AG04449 (cell line): Measurements from ENCODE around the gene SMOC2.

Source experiments
- CTCF ChIA-PET: fragments of 350-600 bp; formaldehyde crosslinking; extraction: SDS; loops from one replicate; lab custom pipeline; 2021; ENCODE audit warnings: antibody characterized with exemption; lab: Yijun Ruan, JAX
- POLR2A ChIA-PET: fragments of 400-600, 350-600 bp; formaldehyde crosslinking; extraction: SDS; loops from one replicate; lab custom pipeline; 2020; ENCODE audit warnings: antibody characterized with exemption, inconsistent platforms; lab: Yijun Ruan, JAX
- DNase-seq: peaks from one replicate; pipeline ENCODE4 v3.0.0-alpha.2; 2010; ENCODE audit warnings: low read depth, low spot score
- H3K4me3 ChIP-seq: 2 replicates; pipeline ENCODE4 v1.5.1; 2011; ENCODE audit warnings: low read depth, mild to moderate bottlenecking, control low read depth, low read length
- TF ChIP-seq, protein P1 (sequence below): IDR thresholded peaks from one replicate; pipeline ENCODE4 v1.5.1; 2011; ENCODE audit warnings: mild to moderate bottlenecking, moderate library complexity, low read length, control low read depth, inconsistent platforms; ENCODE audit not compliant: insufficient read depth; ENCODE audit errors: missing control alignments

Gene SMOC2

DNA sequence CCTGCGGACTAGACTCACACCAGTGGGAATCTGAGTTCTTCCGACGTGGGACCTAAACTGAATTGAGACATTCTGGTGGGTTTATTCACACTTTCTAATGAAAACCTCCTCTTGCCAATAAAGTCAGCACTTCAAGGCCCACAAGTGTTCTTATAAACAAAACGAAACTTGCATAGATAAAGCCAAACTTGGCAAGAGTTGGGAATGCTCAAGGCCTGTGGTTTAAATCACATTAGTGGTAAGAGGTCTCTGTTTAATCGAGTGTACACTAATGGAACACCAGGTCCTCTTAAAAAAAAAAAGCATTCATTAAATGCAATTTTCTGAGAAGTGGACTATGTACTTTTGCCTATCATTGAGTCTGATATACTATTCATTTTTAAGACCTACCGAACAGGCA, 143.3 kb downstream of the SMOC2 start:
- DNase-seq = no peak
- POLR2A ChIA-PET = no interaction called here
- CTCF ChIA-PET = no interaction called here
- TF ChIP-seq, protein P1, sequence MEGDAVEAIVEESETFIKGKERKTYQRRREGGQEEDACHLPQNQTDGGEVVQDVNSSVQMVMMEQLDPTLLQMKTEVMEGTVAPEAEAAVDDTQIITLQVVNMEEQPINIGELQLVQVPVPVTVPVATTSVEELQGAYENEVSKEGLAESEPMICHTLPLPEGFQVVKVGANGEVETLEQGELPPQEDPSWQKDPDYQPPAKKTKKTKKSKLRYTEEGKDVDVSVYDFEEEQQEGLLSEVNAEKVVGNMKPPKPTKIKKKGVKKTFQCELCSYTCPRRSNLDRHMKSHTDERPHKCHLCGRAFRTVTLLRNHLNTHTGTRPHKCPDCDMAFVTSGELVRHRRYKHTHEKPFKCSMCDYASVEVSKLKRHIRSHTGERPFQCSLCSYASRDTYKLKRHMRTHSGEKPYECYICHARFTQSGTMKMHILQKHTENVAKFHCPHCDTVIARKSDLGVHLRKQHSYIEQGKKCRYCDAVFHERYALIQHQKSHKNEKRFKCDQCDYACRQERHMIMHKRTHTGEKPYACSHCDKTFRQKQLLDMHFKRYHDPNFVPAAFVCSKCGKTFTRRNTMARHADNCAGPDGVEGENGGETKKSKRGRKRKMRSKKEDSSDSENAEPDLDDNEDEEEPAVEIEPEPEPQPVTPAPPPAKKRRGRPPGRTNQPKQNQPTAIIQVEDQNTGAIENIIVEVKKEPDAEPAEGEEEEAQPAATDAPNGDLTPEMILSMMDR = no peak
- H3K4me3 ChIP-seq = no peak overlapping the region

DNA sequence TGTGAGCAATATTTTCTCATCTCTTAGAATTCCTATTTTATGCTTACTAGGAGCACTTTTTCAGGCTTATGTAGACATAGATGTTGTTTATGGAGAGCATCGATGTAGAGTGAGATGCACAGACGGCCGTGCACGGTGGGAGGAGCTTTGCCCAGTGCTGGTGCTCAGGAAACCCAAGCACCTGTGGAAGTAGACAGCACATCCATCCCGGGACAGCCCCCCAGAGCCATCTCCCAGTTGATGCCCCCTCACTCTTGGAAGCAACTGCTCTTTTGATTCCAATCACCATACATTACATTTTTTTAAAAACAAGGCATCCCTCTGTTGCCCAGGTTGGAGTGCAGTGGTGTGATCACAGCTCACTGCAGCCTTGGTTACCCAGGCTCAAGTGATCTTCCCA, 143.7 kb downstream of the SMOC2 start:
- DNase-seq = no peak
- TF ChIP-seq, protein P1 = no peak
- no peak overlapping the region for H3K4me3 ChIP-seq
- ChIA-PET CTCF (no interaction called here), POLR2A (no interaction called here)

DNA sequence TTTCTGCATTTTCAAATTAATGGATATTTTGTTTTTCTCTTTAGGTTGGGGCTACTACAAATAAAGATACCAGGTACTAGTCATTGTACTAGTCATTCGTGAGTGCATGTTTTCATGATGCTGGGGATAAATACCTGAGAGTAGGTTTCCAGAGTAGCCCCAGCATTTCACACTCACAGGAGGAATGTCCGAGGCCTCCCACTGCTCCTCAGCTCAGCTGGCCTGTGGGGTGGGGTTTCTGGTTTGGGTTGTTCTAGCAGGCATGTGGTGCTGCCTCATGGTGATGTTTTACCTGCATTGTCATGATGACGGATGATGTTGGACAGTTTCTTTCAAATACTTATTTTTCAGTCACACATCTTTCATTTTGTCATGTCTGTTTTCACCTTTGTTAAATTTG, 144.5 kb downstream of the SMOC2 start:
- no peak overlapping the region for H3K4me3 ChIP-seq
- POLR2A ChIA-PET = no interaction called here
- TF ChIP-seq, protein P1 = no peak
- CTCF ChIA-PET = no interaction called here
- DNase-seq = no peak

DNA sequence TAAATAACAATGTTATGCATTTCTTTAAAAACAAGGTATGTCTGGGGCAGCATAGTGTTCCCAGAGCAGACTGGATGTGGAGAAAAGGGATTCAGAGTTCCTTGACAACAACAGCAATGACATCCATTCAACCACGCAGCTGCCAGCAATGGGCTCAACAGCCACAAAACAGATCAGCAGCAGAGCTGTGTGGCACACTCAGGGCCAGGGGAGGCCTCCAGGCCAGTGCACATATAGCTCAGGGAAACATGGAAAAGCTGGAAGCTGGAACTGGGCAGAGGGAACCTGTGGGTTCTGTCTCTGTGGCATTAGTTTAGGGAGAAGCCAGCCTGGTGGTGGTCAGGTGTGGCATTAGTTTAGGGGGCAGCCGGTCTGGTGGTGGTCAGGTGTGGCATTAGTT, 148.3 kb downstream of the SMOC2 start:
- no peak overlapping the region for H3K4me3 ChIP-seq

DNA sequence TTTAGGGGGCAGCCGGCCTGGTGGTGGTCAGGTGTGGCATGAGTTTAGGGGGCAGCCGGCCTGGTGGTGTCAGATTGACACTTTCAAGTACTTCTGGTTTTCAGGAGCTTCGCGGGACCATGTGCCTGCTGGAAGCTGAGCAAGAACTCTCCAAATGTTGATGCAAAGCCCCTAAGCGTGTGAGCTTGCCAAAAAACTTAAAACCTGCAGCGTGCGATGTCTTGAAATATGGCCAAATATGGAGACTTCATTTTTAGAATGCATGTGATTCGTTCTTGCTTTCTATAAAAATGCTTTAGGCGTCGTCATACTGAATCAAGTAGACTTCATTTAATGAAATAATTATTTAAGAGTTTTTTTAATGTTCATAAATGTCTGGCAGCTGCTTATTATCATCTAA, 149.4 kb downstream of the SMOC2 start:
- TF ChIP-seq, protein P1 = no peak
- POLR2A ChIA-PET = no interaction called here

More for the DNA sequence above, 148.3 kb downstream of the SMOC2 start:
- DNase-seq = no peak
- TF ChIP-seq, protein P1 = no peak
- POLR2A ChIA-PET = no interaction called here
- CTCF ChIA-PET = no interaction called here

DNA sequence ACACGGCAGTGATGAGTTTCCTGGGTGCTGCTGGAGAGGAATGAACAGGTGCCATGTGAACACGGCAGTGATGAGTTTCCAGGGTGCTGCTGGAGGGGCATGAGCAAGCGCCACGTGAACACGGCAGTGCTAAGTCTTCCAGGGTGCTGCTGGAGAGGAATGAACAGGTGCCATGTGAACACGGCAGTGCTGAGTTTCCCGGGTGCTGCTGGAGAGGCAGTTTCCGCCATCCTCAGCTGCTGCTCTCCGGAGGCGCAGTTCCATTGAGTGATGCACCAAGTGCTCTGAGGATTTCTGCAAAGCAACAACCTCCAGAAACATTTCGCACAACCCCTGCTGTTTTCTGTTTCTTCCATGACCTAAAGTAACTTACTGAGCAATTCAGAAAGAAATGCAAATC, 155.4 kb downstream of the SMOC2 start:
- POLR2A ChIA-PET = no interaction called here
- DNase-seq = no peak
- TF ChIP-seq, protein P1 = no peak
- CTCF ChIA-PET = no interaction called here
- no peak overlapping the region for H3K4me3 ChIP-seq

More for the DNA sequence above, 149.4 kb downstream of the SMOC2 start:
- CTCF ChIA-PET = no interaction called here
- H3K4me3 ChIP-seq = no peak overlapping the region
- no peak for DNase-seq

DNA sequence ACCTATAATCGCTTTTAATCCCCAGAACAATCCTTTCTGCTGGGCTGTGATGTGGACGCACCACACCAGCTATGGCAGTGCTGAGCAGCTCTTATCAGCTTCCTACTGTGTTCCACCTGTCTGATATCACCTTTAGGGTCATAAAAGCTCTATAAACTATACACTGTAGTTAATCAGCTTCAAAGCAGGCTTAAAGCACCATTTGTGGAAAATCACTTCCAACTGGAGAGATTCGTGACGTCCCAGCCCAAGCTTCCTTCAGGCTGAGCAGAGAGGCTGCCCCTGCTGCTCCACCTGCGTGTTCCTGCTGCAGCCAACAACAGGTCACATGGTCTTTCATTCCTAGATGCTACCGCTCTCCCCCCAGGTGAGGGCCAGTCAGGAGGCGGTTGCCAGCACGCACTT, 156.5 kb downstream of the SMOC2 start:
- TF ChIP-seq, protein P1 = no peak
- ChIA-PET CTCF (no interaction called here), POLR2A (no interaction called here)
- H3K4me3 ChIP-seq = no peak overlapping the region
- DNase-seq = no peak
